Uterus (tissue), 4 donors: ENCODE data around the gene AGPAT4. TPM values are rescaled to one million over a fixed set of nuclear protein-coding genes. Genes with fewer than 3 reads are reported as not detected.

ENCODE experiments used
- DNase-seq, 2 donors: peaks; one replicate each; pipeline ENCODE4 v3.0.0-alpha.2; 2019 to 2020
- H3K27ac ChIP-seq, 2 donors: fragments of 200-600 bp; sonication (generic); 1 replicate in 1 of 2; 2 replicates in 1 of 2; pipeline ENCODE4 v1.5.1; 2016 to 2018
- H3K27me3 ChIP-seq, 2 donors: fragments of 200-600 bp; sonication (generic); one replicate each; pipeline ENCODE4 v1.5.1; 2018 to 2019; ENCODE audit warnings: control low read depth in 1 of 2
- H3K36me3 ChIP-seq, 2 donors: fragments of 200-600 bp; sonication (generic); one replicate each; pipeline ENCODE4 v1.5.1; 2019; ENCODE audit warnings: control low read depth in 1 of 2
- H3K4me1 ChIP-seq, 2 donors: fragments of 200-600 bp; sonication (generic); one replicate each; pipeline ENCODE4 v1.5.1; 2018 to 2019; ENCODE audit warnings: control low read depth in 1 of 2
- H3K4me3 ChIP-seq, 2 donors: fragments of 200-600 bp; sonication (generic); 1 replicate in 1 of 2; 2 replicates in 1 of 2; pipeline ENCODE4 v1.5.1; 2018 to 2019; ENCODE audit warnings: mild to moderate bottlenecking in 1 of 2
- H3K9me3 ChIP-seq, 2 donors: fragments of 200-600 bp; sonication (generic); one replicate each; pipeline ENCODE4 v1.5.1; 2019; ENCODE audit warnings: control low read depth in 1 of 2
- CTCF ChIP-seq, 4 experiments: fragments of 200-600 bp in 2 of 4; fragments of 450-650 bp in 2 of 4; sonication (generic) in 2 of 4; IDR thresholded peaks; one replicate each; pipeline ENCODE4 v1.5.1; 2016 to 2019; ENCODE audit warnings: antibody characterized with exemption in 4 of 4, mild to moderate bottlenecking in 2 of 4, moderate library complexity in 1 of 4
- POLR2A ChIP-seq, 2 donors: fragments of 450-650 bp; IDR thresholded peaks; one replicate each; pipeline ENCODE4 v1.6.1; 2016; ENCODE audit warnings: antibody characterized with exemption in 2 of 2, mild to moderate bottlenecking in 1 of 2, moderate library complexity in 1 of 2
- intact Hi-C: fragments of 100-400 bp; cut with DNase I; formaldehyde crosslinking; loops from one replicate; pipeline ENCODE4 v1.15.1; 2023; ENCODE audit warnings: low total_unique reads
- total RNA-seq, 4 donors: library from RNA; depleted of rRNA in 3 of 4; stranded (reverse); fragments of >200 nt in 3 of 4; gene quantifications; one replicate each; pipeline versions ENCODE4 v1.1.0 to v1.2.4, GENCODE V29; 2014 to 2023
- donor health status: DM: yes; HTN: yes; CAD: no.

The AGPAT4 gene
- total RNA-seq, 4 donors from 2014 or later: 2.9 to 18.1 (median 15.1) TPM

GRCh38 chr6:161216616-161217205 is 57.1 kb downstream of the AGPAT4 start:
- TF ChIP-seq CTCF (IDR thresholded peaks at IDR 0.05) (no peak), POLR2A (IDR thresholded peaks at IDR 0.05) (no peak)
- DNase-seq: no peak
- Histone ChIP-seq H3K27me3 (no peaks in the 10 kb centered on the region), H3K27ac (no peak overlapping the region), H3K4me1 (no peaks in the 10 kb centered on the region), H3K4me3 (no peak overlapping the region), H3K36me3 (no peaks in the 10 kb centered on the region), H3K9me3 (no peaks in the 10 kb centered on the region)
- intact Hi-C loops: no loop called here

- Histone ChIP-seq H3K4me1 (no peaks in the 10 kb centered on the region), H3K36me3 (no peaks in the 10 kb centered on the region)
- no peak for TF ChIP-seq POLR2A (IDR thresholded peaks at IDR 0.05)
- TF ChIP-seq CTCF (IDR thresholded peaks at IDR 0.05): no peak
Observed at GRCh38 chr6:161215876-161216615, 57.8 kb downstream of the AGPAT4 start.

GRCh38 chr6:161215193-161215592 is 58.7 kb downstream of the AGPAT4 start:
- no peak overlapping the region for H3K4me3 ChIP-seq
- no peak overlapping the region for H3K27ac ChIP-seq
- TF ChIP-seq POLR2A (IDR thresholded peaks at IDR 0.05): no peak
- TF ChIP-seq CTCF (IDR thresholded peaks at IDR 0.05): no peak
- no peaks in the 10 kb centered on the region for H3K9me3 ChIP-seq
- intact Hi-C loops: no loop called here
- DNase-seq: no peak
- no peaks in the 10 kb centered on the region for H3K4me1 ChIP-seq
- no peaks in the 10 kb centered on the region for H3K27me3 ChIP-seq
- no peaks in the 10 kb centered on the region for H3K36me3 ChIP-seq

More at GRCh38 chr6:161215876-161216615, 57.8 kb downstream of the AGPAT4 start:
- intact Hi-C loops: no loop called here
- no peak overlapping the region for H3K27ac ChIP-seq
- no peak overlapping the region for H3K4me3 ChIP-seq
- H3K27me3 ChIP-seq: no peaks in the 10 kb centered on the region
- H3K9me3 ChIP-seq: no peaks in the 10 kb centered on the region
- no peak for DNase-seq

GRCh38 chr6:161214722-161215121 is 59.1 kb downstream of the AGPAT4 start:
- Histone ChIP-seq H3K27ac (no peak overlapping the region), H3K9me3 (no peaks in the 10 kb centered on the region), H3K4me3 (no peak overlapping the region), H3K36me3 (no peaks in the 10 kb centered on the region), H3K27me3 (no peaks in the 10 kb centered on the region), H3K4me1 (no peaks in the 10 kb centered on the region)
- intact Hi-C loops: no loop called here
- DNase-seq: no peak
- TF ChIP-seq CTCF (IDR thresholded peaks at IDR 0.05): no peak
- TF ChIP-seq POLR2A (IDR thresholded peaks at IDR 0.05): no peak

- H3K27ac ChIP-seq: no peak overlapping the region
- no peaks in the 10 kb centered on the region for H3K36me3 ChIP-seq
- intact Hi-C loops: no loop called here
- no peaks in the 10 kb centered on the region for H3K4me1 ChIP-seq
- H3K4me3 ChIP-seq: no peak overlapping the region
- H3K27me3 ChIP-seq: no peaks in the 10 kb centered on the region
- DNase-seq: no peak
- no peak for TF ChIP-seq CTCF (IDR thresholded peaks at IDR 0.05)
- no peak for TF ChIP-seq POLR2A (IDR thresholded peaks at IDR 0.05)
- H3K9me3 ChIP-seq: no peaks in the 10 kb centered on the region
Observed at GRCh38 chr6:161212902-161213301, 61.0 kb downstream of the AGPAT4 start.
